ENCODE measurements around the gene KCNK6. TPM values are rescaled to one million over a fixed set of nuclear protein-coding genes. Genes with fewer than 3 reads are reported as not detected.

Gene KCNK6
- total RNA-seq, 1 experiment from 2014 or later, result 6.1 TPM

- Histone ChIP-seq H3K36me3 (ENCODE audit: control insufficient read depth, insufficient read depth, low read length) (no peaks in the 10 kb centered on the region), H3K4me3 (ENCODE audit: low read depth, low read length) (no peak overlapping the region), H3K9me3 (no peaks in the 10 kb centered on the region), H3K4me1 (peaks cover 31% of the 10 kb centered on the region), H3K27me3 (replicated peaks; ENCODE audit: control insufficient read depth, insufficient read depth, low read length) (no peaks in the 10 kb centered on the region)
- no peak for TF ChIP-seq CTCF (IDR thresholded peaks at IDR 0.05; ENCODE audit: insufficient read depth in 1 of 2, low read depth in 1 of 2, low read length in 1 of 2, severe bottlenecking in 1 of 2, unreplicated experiment in 1 of 2)
- H3K4me3 Mint-ChIP-seq (ENCODE audit: unreplicated experiment), result no peak overlapping the region
- H3K9me3 Mint-ChIP-seq (ENCODE audit: unreplicated experiment), result no peaks in the 10 kb centered on the region
- intact Hi-C loops (cut with micrococcal nuclease; ENCODE audit: unreplicated experiment), result no loop called here
- H3K27ac Mint-ChIP-seq (ENCODE audit: unreplicated experiment), result no peak overlapping the region
- no peak for DNase-seq
- H3K36me3 Mint-ChIP-seq (ENCODE audit: insufficient read depth, unreplicated experiment), result peaks cover 27% of the 10 kb centered on the region
- H3K27me3 Mint-ChIP-seq (ENCODE audit: insufficient read depth, unreplicated experiment), result no peaks in the 10 kb centered on the region
- ChIA-PET POLR2A (no interaction called here), CTCF (no interaction called here)
- H3K4me1 Mint-ChIP-seq (ENCODE audit: low read depth, unreplicated experiment), result peaks cover 6% of the 10 kb centered on the region
- no TSS peak for BruUV-seq (replicated peaks)
Observed at GRCh38 chr19:38306236-38306635, 13.4 kb upstream of the KCNK6 start.

- intact Hi-C loops (cut with micrococcal nuclease; ENCODE audit: unreplicated experiment), result no loop called here
- Histone ChIP-seq H3K27me3 (replicated peaks; ENCODE audit: control insufficient read depth, insufficient read depth, low read length) (no peaks in the 10 kb centered on the region), H3K9me3 (no peaks in the 10 kb centered on the region), H3K4me1 (peaks cover 31% of the 10 kb centered on the region), H3K36me3 (ENCODE audit: control insufficient read depth, insufficient read depth, low read length) (no peaks in the 10 kb centered on the region), H3K4me3 (ENCODE audit: low read depth, low read length) (no peak overlapping the region)
- POLR2A ChIA-PET, result no interaction called here
- no peaks in the 10 kb centered on the region for H3K27me3 Mint-ChIP-seq (ENCODE audit: insufficient read depth, unreplicated experiment)
- no TSS peak for BruUV-seq (replicated peaks)
- H3K4me3 Mint-ChIP-seq (ENCODE audit: unreplicated experiment), result no peak overlapping the region
- TF ChIP-seq CTCF (IDR thresholded peaks at IDR 0.05; ENCODE audit: insufficient read depth in 1 of 2, low read depth in 1 of 2, low read length in 1 of 2, severe bottlenecking in 1 of 2, unreplicated experiment in 1 of 2), result no peak
- CTCF ChIA-PET, result no interaction called here
- H3K27ac Mint-ChIP-seq (ENCODE audit: unreplicated experiment), result no peak overlapping the region
- DNase-seq, result no peak
- peaks cover 27% of the 10 kb centered on the region for H3K36me3 Mint-ChIP-seq (ENCODE audit: insufficient read depth, unreplicated experiment)
- peaks cover 6% of the 10 kb centered on the region for H3K4me1 Mint-ChIP-seq (ENCODE audit: low read depth, unreplicated experiment)
- H3K9me3 Mint-ChIP-seq (ENCODE audit: unreplicated experiment), result no peaks in the 10 kb centered on the region
Observed at GRCh38 chr19:38307076-38307475, 12.6 kb upstream of the KCNK6 start.

GRCh38 chr19:38307597-38307996 lies 12.0 kb upstream of the KCNK6 start:
- Histone ChIP-seq H3K36me3 (ENCODE audit: control insufficient read depth, insufficient read depth, low read length) (no peaks in the 10 kb centered on the region), H3K4me1 (peaks cover 25% of the 10 kb centered on the region), H3K4me3 (ENCODE audit: low read depth, low read length) (no peak overlapping the region), H3K27me3 (replicated peaks; ENCODE audit: control insufficient read depth, insufficient read depth, low read length) (no peaks in the 10 kb centered on the region), H3K9me3 (no peaks in the 10 kb centered on the region)
- Mint-ChIP-seq H3K4me1 (ENCODE audit: low read depth, unreplicated experiment) (peaks cover 6% of the 10 kb centered on the region), H3K27me3 (ENCODE audit: insufficient read depth, unreplicated experiment) (no peaks in the 10 kb centered on the region), H3K36me3 (ENCODE audit: insufficient read depth, unreplicated experiment) (peaks cover 27% of the 10 kb centered on the region), H3K27ac (ENCODE audit: unreplicated experiment) (no peak overlapping the region), H3K4me3 (ENCODE audit: unreplicated experiment) (no peak overlapping the region), H3K9me3 (ENCODE audit: unreplicated experiment) (no peaks in the 10 kb centered on the region)
- intact Hi-C loops (cut with micrococcal nuclease; ENCODE audit: unreplicated experiment), result no loop called here
- no TSS peak for BruUV-seq (replicated peaks)
- ChIA-PET POLR2A (no interaction called here), CTCF (no interaction called here)
- DNase-seq, result no peak
- no peak for TF ChIP-seq CTCF (IDR thresholded peaks at IDR 0.05; ENCODE audit: insufficient read depth in 1 of 2, low read depth in 1 of 2, low read length in 1 of 2, severe bottlenecking in 1 of 2, unreplicated experiment in 1 of 2)

Measured in Caco-2 (cell line).